ENCODE measurements around the gene ZFHX3.

Gene ZFHX3

GRCh38 chr16:72974142-72974769 is 73.7 kb downstream of the ZFHX3 start:
- no peak for DNase-seq (ENCODE audit: low spot score)

- no peak for DNase-seq (ENCODE audit: low spot score)
Measured at GRCh38 chr16:72972878-72973571, 74.9 kb downstream of the ZFHX3 start.

GRCh38 chr16:72971370-72971769 is 76.6 kb downstream of the ZFHX3 start:
- no peak for DNase-seq (ENCODE audit: low spot score)

- DNase-seq (ENCODE audit: low spot score): no peak
Measured at GRCh38 chr16:72970656-72971055, 77.3 kb downstream of the ZFHX3 start.

- DNase-seq (ENCODE audit: low spot score): no peak
Measured at GRCh38 chr16:72969812-72970211, 78.1 kb downstream of the ZFHX3 start.

DNA sequence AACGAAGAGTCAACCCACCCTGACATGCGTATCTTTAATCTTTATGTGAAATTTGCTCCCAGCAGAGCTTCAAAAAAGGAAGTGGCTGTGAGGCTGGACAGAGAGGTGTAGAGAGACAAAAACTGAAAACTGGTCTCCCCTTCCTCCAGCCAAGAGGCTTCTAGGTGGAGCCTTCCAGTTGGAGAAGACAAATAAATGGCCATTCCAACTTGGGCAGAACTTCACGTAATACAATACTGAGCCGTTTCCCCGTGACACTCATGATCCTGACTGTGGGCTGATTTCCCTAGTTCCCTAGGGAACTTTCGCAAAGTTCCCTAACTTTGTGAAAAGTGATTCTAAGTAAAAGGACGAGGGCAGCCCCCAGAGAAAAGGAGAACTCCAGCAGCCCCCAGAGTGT is 78.8 kb downstream of the ZFHX3 start:
- no peak for DNase-seq (ENCODE audit: low spot score)

GRCh38 chr16:72967941-72968340 is 80.0 kb downstream of the ZFHX3 start:
- DNase-seq (ENCODE audit: low spot score): no peak

DNA sequence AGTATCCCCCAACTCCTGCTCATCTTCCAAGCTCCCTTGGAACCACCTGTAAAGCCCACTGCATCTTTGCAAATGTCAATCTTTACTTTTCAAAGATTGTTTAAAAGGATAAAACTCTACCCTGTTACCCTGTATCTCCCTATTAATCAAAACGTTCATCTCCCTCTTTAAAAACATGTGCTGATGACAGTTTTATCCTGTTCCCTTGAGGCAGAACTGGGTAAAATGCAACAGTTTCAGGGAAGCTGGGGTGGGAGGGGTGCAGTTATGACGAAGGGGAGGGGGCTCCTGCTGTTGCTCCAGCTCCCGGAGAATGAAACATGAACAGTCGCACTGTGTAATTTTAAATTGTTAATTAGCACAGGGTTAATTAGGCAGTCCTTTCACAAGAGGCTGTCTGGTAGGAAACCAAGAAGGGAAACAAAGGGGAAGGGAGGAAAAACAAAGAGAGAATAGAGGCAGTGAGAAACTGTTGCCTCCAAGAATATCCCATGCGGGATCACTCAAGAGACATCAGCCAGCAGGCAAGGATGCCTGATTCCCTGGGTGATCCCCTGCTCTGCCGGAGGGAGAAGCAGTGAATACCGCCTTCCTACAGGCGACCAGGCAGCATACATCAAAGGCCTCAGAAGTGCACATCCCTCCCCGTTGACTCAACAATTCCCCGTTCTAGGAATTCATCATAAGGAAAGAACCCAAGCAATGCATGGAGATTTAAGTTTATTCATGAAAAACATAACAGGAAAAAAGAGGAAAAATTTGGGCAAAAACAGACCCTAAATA is 84.2 kb downstream of the ZFHX3 start:
- DNase-seq (ENCODE audit: low spot score): peak; percentile 49

- no peak for DNase-seq (ENCODE audit: low spot score)
Measured at GRCh38 chr16:72962347-72962746, 85.6 kb downstream of the ZFHX3 start.

DNA sequence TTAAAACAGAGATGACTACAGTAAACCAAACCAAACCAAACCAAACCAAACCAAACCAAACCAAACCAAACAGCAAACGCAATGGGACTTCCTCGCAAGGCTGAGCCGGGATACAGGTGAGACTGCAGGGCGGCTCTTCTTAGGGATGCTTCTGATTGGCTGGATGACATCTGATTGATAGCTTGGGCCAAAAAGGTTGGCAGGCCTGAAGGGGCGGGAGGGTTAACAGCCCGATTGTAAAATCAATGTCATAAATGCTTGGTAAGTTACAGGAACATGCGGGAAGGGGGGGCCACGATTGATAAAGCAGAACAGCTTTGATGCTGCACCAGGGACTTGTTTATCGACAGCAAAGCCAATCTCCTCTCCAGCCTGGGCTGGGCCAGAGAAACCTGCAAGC is 86.1 kb downstream of the ZFHX3 start:
- DNase-seq (ENCODE audit: low spot score): no peak

DNA sequence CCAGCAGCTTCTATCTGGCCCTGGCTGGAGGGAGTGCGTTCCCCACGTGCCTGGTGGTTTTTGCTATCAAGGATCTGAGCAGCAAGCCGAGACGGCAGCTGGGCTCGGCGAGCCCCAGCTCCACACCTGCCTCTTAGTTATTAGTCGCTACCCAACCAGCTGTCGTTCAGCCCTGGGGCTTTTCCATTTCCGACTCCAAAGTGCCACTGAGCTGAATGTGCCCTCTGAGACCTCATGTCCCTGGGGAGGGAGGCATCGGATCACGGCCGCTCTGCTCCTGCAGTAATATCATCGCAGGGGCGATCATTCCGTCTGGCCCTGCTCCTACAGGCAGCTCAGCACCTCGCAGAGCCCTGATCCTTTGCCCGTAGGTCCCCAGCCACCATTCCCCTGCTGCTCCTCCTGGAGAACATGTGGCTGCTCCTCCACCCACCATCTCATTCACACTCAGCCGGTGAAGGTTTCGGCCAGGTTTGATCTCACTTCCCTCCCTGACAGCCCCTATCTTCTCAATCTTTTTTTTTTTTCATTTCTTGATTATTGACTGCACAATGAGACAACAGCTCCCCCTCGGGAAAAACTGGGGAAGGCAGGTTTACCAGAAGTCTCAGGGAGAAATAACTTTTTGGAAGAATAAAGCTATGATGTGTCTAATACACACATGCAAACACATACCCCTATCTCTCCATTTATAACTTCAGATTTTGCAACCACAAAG is 86.7 kb downstream of the ZFHX3 start:
- peak; percentile 65 for DNase-seq (ENCODE audit: low spot score)

DNA sequence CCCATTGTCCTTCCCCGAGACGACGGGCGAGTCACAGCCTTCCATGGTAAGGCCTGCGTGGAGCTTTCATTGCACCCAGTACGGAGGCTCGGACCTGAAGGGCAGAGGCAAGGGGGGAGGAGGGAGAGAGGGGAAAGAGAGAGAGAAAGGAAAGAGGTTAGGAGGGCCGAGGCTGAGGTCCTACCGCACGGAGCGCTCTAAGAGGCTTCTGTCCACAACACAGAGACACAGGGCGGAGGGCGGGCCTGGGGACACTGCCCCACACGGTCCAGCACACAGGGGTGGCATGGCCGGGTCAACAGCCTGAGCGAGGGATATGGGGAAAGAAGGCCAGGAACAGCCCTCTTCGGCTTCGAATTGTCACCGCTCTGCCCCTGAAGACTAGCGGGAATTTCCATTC is 87.8 kb downstream of the ZFHX3 start:
- no peak for DNase-seq (ENCODE audit: low spot score)

DNA sequence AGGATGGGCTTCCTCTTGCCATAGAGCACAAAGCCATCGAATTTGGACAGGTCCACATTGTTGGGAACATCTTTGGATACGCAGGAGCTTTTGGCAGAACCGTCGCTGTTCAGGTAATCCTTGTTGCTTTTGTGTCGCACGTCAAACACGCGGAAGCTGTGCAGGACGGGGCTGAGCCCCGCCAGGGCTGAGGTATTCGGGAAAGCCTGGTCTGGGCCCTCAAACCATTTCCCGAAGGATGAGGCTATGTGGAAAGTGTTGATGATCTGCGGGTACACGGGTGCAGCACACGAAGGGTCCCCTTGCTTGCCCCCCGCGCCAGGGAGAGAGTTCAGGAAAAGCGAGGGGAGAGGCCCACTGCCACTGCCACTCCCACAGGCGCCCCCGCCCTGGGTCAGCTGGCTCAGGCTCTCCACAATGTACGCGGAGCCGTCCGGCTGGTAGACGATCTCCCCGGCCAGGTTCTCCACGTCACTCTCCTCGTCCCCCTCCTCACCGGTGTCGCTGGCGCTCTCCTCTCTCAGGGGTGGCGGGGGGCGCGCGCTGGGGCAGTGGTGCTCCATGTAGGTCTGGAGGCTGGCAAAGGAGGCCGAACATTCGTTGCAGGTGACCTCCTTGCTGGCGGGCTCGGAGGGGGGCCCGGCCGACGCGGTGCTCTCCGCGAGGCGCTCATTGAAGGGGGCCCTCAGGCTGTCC is 88.5 kb downstream of the ZFHX3 start:
- DNase-seq (ENCODE audit: low spot score): no peak

DNA sequence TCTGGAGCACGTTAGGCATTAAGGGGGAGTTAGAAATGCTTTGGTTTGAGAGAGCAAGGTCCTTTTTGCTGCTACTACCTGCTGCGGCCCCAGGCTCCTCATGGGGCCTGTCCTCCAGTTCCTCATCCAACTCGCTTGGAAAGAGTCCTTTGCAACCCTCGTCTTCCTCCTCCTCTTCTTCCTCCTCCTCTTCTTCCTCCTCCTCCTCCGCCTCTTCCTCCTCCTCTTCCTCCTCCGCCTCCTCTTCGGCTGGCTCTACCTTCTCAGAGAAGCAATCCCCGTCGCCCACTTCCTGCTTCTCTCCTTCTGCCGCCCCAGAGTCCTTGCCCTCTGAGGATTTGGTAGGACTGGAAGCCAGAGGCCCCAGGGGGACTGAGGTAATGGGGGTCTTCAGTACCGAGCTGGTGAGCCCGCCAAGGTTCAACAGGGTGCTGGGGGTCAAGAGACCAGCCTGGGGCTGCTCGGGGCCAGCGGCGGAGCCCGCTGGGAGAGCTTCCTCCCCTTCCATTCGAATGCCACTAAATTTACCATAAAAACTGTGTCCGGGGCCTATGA is 89.3 kb downstream of the ZFHX3 start:
- DNase-seq (ENCODE audit: low spot score): no peak

GRCh38 chr16:72957303-72958277 is 90.3 kb downstream of the ZFHX3 start:
- DNase-seq (ENCODE audit: low spot score): no peak

- no peak for DNase-seq (ENCODE audit: low spot score)
Measured at GRCh38 chr16:72956124-72957064, 91.5 kb downstream of the ZFHX3 start.

GRCh38 chr16:72952811-72953271 is 95.1 kb downstream of the ZFHX3 start:
- DNase-seq (ENCODE audit: low spot score): no peak

GRCh38 chr16:72952404-72952803 is 95.5 kb downstream of the ZFHX3 start:
- no peak for DNase-seq (ENCODE audit: low spot score)

- no peak for DNase-seq (ENCODE audit: low spot score)
Measured at GRCh38 chr16:72951916-72952315, 96.0 kb downstream of the ZFHX3 start.
